ENCODE data around the gene DHRS12. TPM values are rescaled to one million over a fixed set of nuclear protein-coding genes. Genes with fewer than 3 reads are reported as not detected.

DHRS12 gene
- total RNA-seq, 1 donor from 2014 or later: 7.9 TPM

- H3K4me3 ChIP-seq: no peak overlapping the region
- intact Hi-C loops (cut with DNase I): no loop called here
- H3K27ac ChIP-seq: no peak overlapping the region
- no peak for TF ChIP-seq CTCF (IDR thresholded peaks at IDR 0.05)
- no peaks in the 10 kb centered on the region for H3K36me3 ChIP-seq
- no peaks in the 10 kb centered on the region for H3K9me3 ChIP-seq
- DNase-seq (ENCODE audit: low spot score in 2 of 2): no peak
- no peaks in the 10 kb centered on the region for H3K4me1 ChIP-seq
- H3K27me3 ChIP-seq: no peaks in the 10 kb centered on the region
Measured at GRCh38 chr13:51785712-51786424, 18.1 kb downstream of the DHRS12 start.

GRCh38 chr13:51784097-51784496 is 19.9 kb downstream of the DHRS12 start:
- no peaks in the 10 kb centered on the region for H3K27me3 ChIP-seq
- TF ChIP-seq CTCF (IDR thresholded peaks at IDR 0.05): no peak

GRCh38 chr13:51783428-51784094 is 20.4 kb downstream of the DHRS12 start:
- Histone ChIP-seq H3K27me3 (no peaks in the 10 kb centered on the region), H3K36me3 (no peaks in the 10 kb centered on the region), H3K4me3 (no peak overlapping the region), H3K9me3 (no peaks in the 10 kb centered on the region), H3K27ac (no peak overlapping the region), H3K4me1 (no peaks in the 10 kb centered on the region)
- intact Hi-C loops (cut with DNase I): no loop called here
- no peak for TF ChIP-seq CTCF (IDR thresholded peaks at IDR 0.05)
- DNase-seq (ENCODE audit: low spot score in 2 of 2): no peak

More at GRCh38 chr13:51784097-51784496, 19.9 kb downstream of the DHRS12 start:
- no peak overlapping the region for H3K27ac ChIP-seq
- H3K4me3 ChIP-seq: no peak overlapping the region
- no peaks in the 10 kb centered on the region for H3K9me3 ChIP-seq
- intact Hi-C loops (cut with DNase I): no loop called here
- no peak for DNase-seq (ENCODE audit: low spot score in 2 of 2)
- H3K4me1 ChIP-seq: no peaks in the 10 kb centered on the region
- H3K36me3 ChIP-seq: no peaks in the 10 kb centered on the region

- no peaks in the 10 kb centered on the region for H3K9me3 ChIP-seq
- no peak for DNase-seq (ENCODE audit: low spot score in 2 of 2)
- intact Hi-C loops (cut with DNase I): no loop called here
- no peak for TF ChIP-seq CTCF (IDR thresholded peaks at IDR 0.05)
- no peak overlapping the region for H3K27ac ChIP-seq
- no peaks in the 10 kb centered on the region for H3K4me1 ChIP-seq
- H3K27me3 ChIP-seq: no peaks in the 10 kb centered on the region
- H3K4me3 ChIP-seq: no peak overlapping the region
- H3K36me3 ChIP-seq: no peaks in the 10 kb centered on the region
Measured at GRCh38 chr13:51782026-51782710, 21.8 kb downstream of the DHRS12 start.

- no peak overlapping the region for H3K27ac ChIP-seq
- no peaks in the 10 kb centered on the region for H3K36me3 ChIP-seq
- peak in 1 of 3 experiments; percentile 30 for TF ChIP-seq CTCF (IDR thresholded peaks at IDR 0.05)
- DNase-seq (ENCODE audit: low spot score in 2 of 2): no peak
- H3K27me3 ChIP-seq: no peaks in the 10 kb centered on the region
- no peaks in the 10 kb centered on the region for H3K4me1 ChIP-seq
- H3K4me3 ChIP-seq: no peak overlapping the region
- no peaks in the 10 kb centered on the region for H3K9me3 ChIP-seq
- intact Hi-C loops (cut with DNase I): no loop called here
Measured at GRCh38 chr13:51781246-51782022, 22.5 kb downstream of the DHRS12 start.

All from ascending aorta (tissue), 2 donors.